ENCODE results near the gene KMT5B. TPM values are rescaled to one million over a fixed set of nuclear protein-coding genes. Genes with fewer than 3 reads are reported as not detected.

The KMT5B gene
- total and polyA plus RNA-seq, 2 of the 13 experiments (the other 11 are each of a cell fraction or from before 2014, with no cell fraction given): 17.6 to 23.7 TPM

- in situ Hi-C loops (cut with HindIII; ENCODE audit: extremely low pct_ligation_motif_present, low pct_unique_long_range_greater_than_20kb): no loop called here
- no peak overlapping the region for H3K9ac ChIP-seq (ENCODE audit: insufficient read depth, low read depth, low read length)
- no peak overlapping the region for H2AFZ ChIP-seq (ENCODE audit: low read length)
- intact Hi-C loops (cut with micrococcal nuclease; ENCODE audit: unreplicated experiment): no loop called here
- H3K4me1 ChIP-seq (ENCODE audit: insufficient read depth, low read length): peaks cover 33% of the 10 kb centered on the region
- no TSS peak for BruUV-seq (replicated peaks)
- H3K36me3 ChIP-seq (replicated peaks in 1 of 2; ENCODE audit: control insufficient read depth in 1 of 2, insufficient read depth in 2 of 2, low read length in 2 of 2): no peaks in the 10 kb centered on the region
- no peak for TF ChIP-seq ASH2L (IDR thresholded peaks at IDR 0.05; ENCODE audit: insufficient read length, low read depth, low read length)
- no peak for TF ChIP-seq ZNF251 (CRISPR knock-in tag; IDR thresholded peaks at IDR 0.05)
- no peak for TF ChIP-seq ZFYVE20 (CRISPR knock-in tag; IDR thresholded peaks at IDR 0.05; ENCODE audit: borderline replicate concordance, low read depth)
- H3K79me2 ChIP-seq (ENCODE audit: insufficient read depth, low read length): no peaks in the 10 kb centered on the region
- H3K9me3 ChIP-seq (ENCODE audit: low read length): no peaks in the 10 kb centered on the region
- CTCF ChIA-PET (ENCODE audit: low intra/inter-chr PET ratio, low total read pairs): interaction anchor here (1.8 kb wide), 1 partner anchor 43 kb away, joined by 5 read pairs; no protein-coding TSS in a partner anchor
- POLR2A ChIA-PET: interaction anchor here (1.8 kb wide), 1 partner anchor 44 kb away, joined by 8 read pairs; no protein-coding TSS in a partner anchor
- H3K4me3 ChIP-seq (replicated peaks in 1 of 3; ENCODE audit: insufficient read depth in 1 of 3, low read depth in 2 of 3, low read length in 3 of 3): no peak overlapping the region
- no peak overlapping the region for H3K27ac ChIP-seq (ENCODE audit: extremely low read length, insufficient read depth, low read length)
- H4K20me1 ChIP-seq (ENCODE audit: insufficient read depth, low read length): no peaks in the 10 kb centered on the region
- no peak for DNase-seq (ENCODE audit: low spot score)
- H3K27me3 ChIP-seq (ENCODE audit: control insufficient read depth in 1 of 2, insufficient read depth in 2 of 2, low read length in 2 of 2): peaks cover 0 to 3% of the 10 kb centered on the region in 2 experiments; a peak in 2 of 5 replicates
- 87% methylated on average over 13 of the region's 14 CpGs for WGBS (ENCODE audit: low lambda C conversion rate)
- FAIRE-seq: no peak
- no peak overlapping the region for H3K4me2 ChIP-seq (ENCODE audit: low read depth, low read length)
- ATAC-seq: no peak
Measured at GRCh38 chr11:68254421-68254820, 41.3 kb upstream of the KMT5B start.

GRCh38 chr11:68251765-68252164, 38.7 kb upstream of the KMT5B start:
- intact Hi-C loops (cut with micrococcal nuclease; ENCODE audit: unreplicated experiment): no loop called here
- ChIA-PET POLR2A (interaction anchor here (1.5 kb wide), 1 partner anchor 47 kb away, joined by 6 read pairs; no protein-coding TSS in a partner anchor), CTCF (ENCODE audit: low intra/inter-chr PET ratio, low total read pairs) (no interaction called here)
- Histone ChIP-seq H3K9ac (ENCODE audit: insufficient read depth, low read depth, low read length) (no peak overlapping the region), H3K4me3 (replicated peaks in 1 of 3; ENCODE audit: insufficient read depth in 1 of 3, low read depth in 2 of 3, low read length in 3 of 3) (no peak overlapping the region), H3K4me1 (ENCODE audit: insufficient read depth, low read length) (peaks cover 17% of the 10 kb centered on the region), H3K36me3 (replicated peaks in 1 of 2; ENCODE audit: control insufficient read depth in 1 of 2, insufficient read depth in 2 of 2, low read length in 2 of 2) (no peaks in the 10 kb centered on the region), H3K4me2 (ENCODE audit: low read depth, low read length) (no peak overlapping the region), H3K27me3 (ENCODE audit: control insufficient read depth in 1 of 2, insufficient read depth in 2 of 2, low read length in 2 of 2) (peaks cover 0 to 3% of the 10 kb centered on the region in 2 experiments; a peak in 2 of 5 replicates), H4K20me1 (ENCODE audit: insufficient read depth, low read length) (no peaks in the 10 kb centered on the region), H3K79me2 (ENCODE audit: insufficient read depth, low read length) (no peaks in the 10 kb centered on the region), H2AFZ (ENCODE audit: low read length) (no peak overlapping the region), H3K27ac (ENCODE audit: extremely low read length, insufficient read depth, low read length) (no peak overlapping the region), H3K9me3 (ENCODE audit: low read length) (no peaks in the 10 kb centered on the region)
- FAIRE-seq (no peak), DNase-seq (ENCODE audit: low spot score) (no peak), ATAC-seq (no peak)
- BruUV-seq (replicated peaks): no TSS peak
- WGBS (ENCODE audit: low lambda C conversion rate): 64% methylated on average over 2 of the region's 3 CpGs
- in situ Hi-C loops (cut with HindIII; ENCODE audit: extremely low pct_ligation_motif_present, low pct_unique_long_range_greater_than_20kb): no loop called here
- TF ChIP-seq PHB2 (IDR thresholded peaks at IDR 0.05; ENCODE audit: partially characterized antibody) (no peak), ZBTB38 (CRISPR knock-in tag; IDR thresholded peaks at IDR 0.05) (no peak), ZNF788 (CRISPR knock-in tag; IDR thresholded peaks at IDR 0.05; ENCODE audit: borderline replicate concordance) (no peak), TEAD3 (CRISPR knock-in tag; optimal IDR thresholded peaks at IDR 0.05; ENCODE audit: borderline replicate concordance) (no peak), PAXIP1 (CRISPR knock-in tag; conservative IDR thresholded peaks at IDR 0.05) (no peak), CHCHD3 (CRISPR knock-in tag; IDR thresholded peaks at IDR 0.05) (no peak), ZNF562 (CRISPR knock-in tag; IDR thresholded peaks at IDR 0.05; ENCODE audit: borderline replicate concordance) (no peak), ARHGAP35 (CRISPR knock-in tag; IDR thresholded peaks at IDR 0.05; ENCODE audit: borderline replicate concordance) (no peak), BCL6 (CRISPR knock-in tag; IDR thresholded peaks at IDR 0.05) (no peak), DBP (CRISPR knock-in tag; IDR thresholded peaks at IDR 0.05; ENCODE audit: not compliant biosample characterization) (no peak), ASH2L (IDR thresholded peaks at IDR 0.05; ENCODE audit: insufficient read length, low read depth, low read length) (no peak), ZNF44 (CRISPR knock-in tag; IDR thresholded peaks at IDR 0.05) (no peak)

Measured in HepG2 (cell line).